RWPE2 (cell line): ENCODE results near the gene APP.

ENCODE experiments used
- ATAC-seq: fragments of 200-7000 bp; cut with Tn5 transposase; 3 replicates; pipeline ENCODE4 v1.9.1; 2021; ENCODE audit warnings: low read depth
- DNase-seq: peaks from one replicate; pipeline ENCODE4 v3.0.0-alpha.2; 2020; ENCODE audit warnings: low spot score
- H3K27ac ChIP-seq: fragments of 450-650 bp; 2 replicates; pipeline ENCODE4 v1.5.1; 2017; ENCODE audit warnings: mild to moderate bottlenecking; ENCODE audit not compliant: poor library complexity, severe bottlenecking
- H3K27me3 ChIP-seq: fragments of 250-450 bp; sonication (Bioruptor Pico); 2 replicates; pipeline ENCODE4 v1.5.1; 2021; ENCODE audit warnings: mild to moderate bottlenecking, moderate library complexity; ENCODE audit not compliant: insufficient read depth, poor library complexity, severe bottlenecking
- H3K36me3 ChIP-seq: fragments of 250-450 bp; sonication (Bioruptor Pico); 2 replicates; pipeline ENCODE4 v1.5.1; 2020; ENCODE audit warnings: low read depth, mild to moderate bottlenecking, moderate library complexity
- H3K4me1 ChIP-seq: fragments of 250-450 bp; sonication (Bioruptor Pico); 2 replicates; pipeline ENCODE4 v1.5.1; 2021; ENCODE audit warnings: mild to moderate bottlenecking, moderate library complexity; ENCODE audit not compliant: insufficient read depth, poor library complexity, severe bottlenecking
- H3K4me3 ChIP-seq: fragments of 250-450 bp; sonication (Bioruptor Pico); 2 replicates; pipeline ENCODE4 v1.5.1; 2021; ENCODE audit warnings: mild to moderate bottlenecking, moderate library complexity; ENCODE audit not compliant: severe bottlenecking
- H3K9me3 ChIP-seq: fragments of 250-450 bp; sonication (Bioruptor Pico); 2 replicates; pipeline ENCODE4 v1.5.1; 2021; ENCODE audit warnings: mild to moderate bottlenecking, moderate library complexity; ENCODE audit not compliant: severe bottlenecking
- CTCF ChIP-seq: fragments of 450-650 bp; IDR thresholded peaks from one replicate; pipeline ENCODE4 v1.5.1; 2017; ENCODE audit warnings: mild to moderate bottlenecking, moderate library complexity; ENCODE audit not compliant: poor library complexity, severe bottlenecking

Gene APP

DNA sequence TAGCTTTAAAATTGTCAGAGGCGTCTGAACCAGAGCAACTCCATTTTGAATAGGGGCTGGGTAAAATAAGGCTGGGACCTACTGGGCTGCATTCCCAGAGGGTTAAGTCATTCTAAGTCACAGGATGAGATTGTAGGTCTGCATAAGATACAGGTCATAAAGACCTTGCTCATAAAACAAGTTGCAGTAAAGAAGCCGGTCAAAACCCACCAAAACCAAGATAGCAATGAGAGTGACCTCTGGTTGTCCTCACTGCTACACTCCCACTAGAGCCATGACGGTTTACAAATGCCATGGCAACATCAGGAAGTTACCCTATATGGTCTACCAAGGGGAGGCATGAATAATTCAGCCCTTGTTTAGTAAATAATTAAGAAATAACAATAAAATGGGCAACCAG lies 292.2 kb downstream of the APP start:
- no peak for DNase-seq
- H3K4me1 ChIP-seq: no peaks in the 10 kb centered on the region
- no peaks in the 10 kb centered on the region for H3K27me3 ChIP-seq
- TF ChIP-seq CTCF: no peak
- H3K36me3 ChIP-seq: peaks cover 24% of the 10 kb centered on the region
- H3K27ac ChIP-seq: no peak overlapping the region
- H3K9me3 ChIP-seq: no peaks in the 10 kb centered on the region
- no peak overlapping the region for H3K4me3 ChIP-seq
- no peak for ATAC-seq

GRCh38 chr21:25872271-25872670 lies 298.3 kb downstream of the APP start:
- Histone ChIP-seq H3K27ac (no peak overlapping the region), H3K4me3 (no peak overlapping the region), H3K9me3 (no peaks in the 10 kb centered on the region), H3K27me3 (no peaks in the 10 kb centered on the region), H3K4me1 (no peaks in the 10 kb centered on the region), H3K36me3 (no peaks in the 10 kb centered on the region)
- ATAC-seq: no peak
- no peak for TF ChIP-seq CTCF
- DNase-seq: no peak

DNA sequence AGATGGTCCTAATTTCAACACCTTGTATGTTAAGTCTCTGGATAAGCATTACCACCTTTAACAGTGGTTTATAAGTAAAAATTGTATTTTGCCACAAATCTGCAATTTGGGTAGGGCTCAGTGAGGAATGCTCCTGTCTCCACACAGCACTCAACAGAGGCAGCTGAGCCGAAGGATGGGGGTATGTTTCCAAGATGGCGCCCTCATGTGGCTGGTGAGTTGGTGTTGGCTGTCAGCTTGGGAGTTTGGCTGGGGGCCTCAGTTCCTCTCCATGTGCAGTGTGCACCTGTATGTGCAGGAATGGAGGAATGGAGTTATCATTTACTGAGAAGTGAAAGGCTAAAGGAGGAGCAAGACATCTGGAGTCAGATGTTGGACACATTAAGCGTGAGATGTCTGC lies 299.0 kb downstream of the APP start:
- no peaks in the 10 kb centered on the region for H3K36me3 ChIP-seq
- no peak for TF ChIP-seq CTCF
- DNase-seq (no peak), ATAC-seq (no peak)
- no peaks in the 10 kb centered on the region for H3K27me3 ChIP-seq
- no peaks in the 10 kb centered on the region for H3K9me3 ChIP-seq
- no peak overlapping the region for H3K4me3 ChIP-seq
- H3K27ac ChIP-seq: no peak overlapping the region
- H3K4me1 ChIP-seq: no peaks in the 10 kb centered on the region

DNA sequence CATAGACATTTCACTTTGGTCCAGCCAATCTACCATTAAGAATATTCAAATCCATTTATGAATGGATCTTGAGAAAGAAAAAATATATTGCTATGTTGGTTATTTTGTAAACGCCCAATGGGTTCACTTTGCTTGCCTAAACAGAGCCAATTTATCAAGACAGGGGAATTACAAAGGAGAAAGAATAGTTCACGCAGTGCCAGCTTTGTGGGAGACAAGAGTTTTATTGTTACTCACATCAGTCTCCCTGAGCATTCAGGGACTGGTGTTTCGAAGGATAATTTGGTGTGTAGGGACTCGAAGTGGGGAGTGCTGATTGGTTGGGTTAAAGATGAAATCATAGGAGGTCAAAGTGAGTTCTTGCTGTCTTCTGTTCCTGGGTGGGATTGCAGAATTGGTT lies 300.5 kb downstream of the APP start:
- H3K9me3 ChIP-seq: no peaks in the 10 kb centered on the region
- no peak overlapping the region for H3K27ac ChIP-seq
- no peaks in the 10 kb centered on the region for H3K4me1 ChIP-seq
- TF ChIP-seq CTCF: no peak
- no peak overlapping the region for H3K4me3 ChIP-seq
- DNase-seq: no peak
- ATAC-seq: no peak
- no peaks in the 10 kb centered on the region for H3K36me3 ChIP-seq
- no peaks in the 10 kb centered on the region for H3K27me3 ChIP-seq

GRCh38 chr21:25867061-25867460 lies 303.5 kb downstream of the APP start:
- no peaks in the 10 kb centered on the region for H3K9me3 ChIP-seq
- H3K27me3 ChIP-seq: no peaks in the 10 kb centered on the region
- no peak for DNase-seq
- H3K27ac ChIP-seq: no peak overlapping the region
- no peak for ATAC-seq
- no peaks in the 10 kb centered on the region for H3K36me3 ChIP-seq
- no peak for TF ChIP-seq CTCF
- no peaks in the 10 kb centered on the region for H3K4me1 ChIP-seq
- H3K4me3 ChIP-seq: no peak overlapping the region
